AG09309 (cell line): ENCODE results near the gene NMUR1.

Experiments used
- DNase-seq: peaks from one replicate; pipeline ENCODE4 v3.0.0-alpha.2; 2010; ENCODE audit warnings: low read depth
- H3K4me3 ChIP-seq: 2 replicates; pipeline ENCODE4 v1.5.1; 2011; ENCODE audit warnings: mild to moderate bottlenecking, low read depth, low read length, moderate library complexity; ENCODE audit not compliant: control insufficient read depth
- TF ChIP-seq, protein P1 (sequence below): IDR thresholded peaks from 2 replicates; pipeline ENCODE4 v1.5.1; 2011; ENCODE audit warnings: mild to moderate bottlenecking, low read depth, low read length, inconsistent platforms; ENCODE audit not compliant: insufficient read depth, control insufficient read depth; ENCODE audit errors: missing control alignments

The NMUR1 gene

DNA sequence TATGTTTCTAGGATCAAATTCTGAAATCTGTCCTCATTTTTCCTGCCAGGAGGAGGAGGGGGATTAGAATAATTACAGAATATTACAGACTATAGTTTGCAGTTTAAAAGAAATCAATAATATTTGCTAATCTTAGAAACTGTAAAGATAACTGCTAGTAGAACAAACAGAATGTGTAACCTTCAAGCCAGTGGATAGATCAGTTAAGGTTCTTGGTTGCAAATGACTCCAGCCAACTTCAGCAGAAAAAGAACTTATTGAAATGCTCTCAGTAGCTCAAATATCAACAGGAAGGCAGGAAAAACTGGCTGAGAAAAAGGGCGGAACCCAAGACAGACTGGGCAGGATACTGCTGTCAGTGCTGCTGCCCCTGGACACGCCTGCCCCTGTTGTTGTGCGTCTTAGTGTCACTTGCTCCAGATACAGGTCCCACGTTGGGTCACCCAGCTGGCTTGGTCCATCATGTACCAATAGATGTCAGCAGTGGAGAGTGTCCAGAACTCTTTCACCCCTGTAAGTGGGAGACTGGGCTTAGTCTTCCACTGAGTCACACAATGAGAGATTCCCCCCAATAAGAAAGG is 10.2 kb downstream of the NMUR1 start:
- H3K4me3 ChIP-seq = no peak overlapping the region
- TF ChIP-seq, protein P1, sequence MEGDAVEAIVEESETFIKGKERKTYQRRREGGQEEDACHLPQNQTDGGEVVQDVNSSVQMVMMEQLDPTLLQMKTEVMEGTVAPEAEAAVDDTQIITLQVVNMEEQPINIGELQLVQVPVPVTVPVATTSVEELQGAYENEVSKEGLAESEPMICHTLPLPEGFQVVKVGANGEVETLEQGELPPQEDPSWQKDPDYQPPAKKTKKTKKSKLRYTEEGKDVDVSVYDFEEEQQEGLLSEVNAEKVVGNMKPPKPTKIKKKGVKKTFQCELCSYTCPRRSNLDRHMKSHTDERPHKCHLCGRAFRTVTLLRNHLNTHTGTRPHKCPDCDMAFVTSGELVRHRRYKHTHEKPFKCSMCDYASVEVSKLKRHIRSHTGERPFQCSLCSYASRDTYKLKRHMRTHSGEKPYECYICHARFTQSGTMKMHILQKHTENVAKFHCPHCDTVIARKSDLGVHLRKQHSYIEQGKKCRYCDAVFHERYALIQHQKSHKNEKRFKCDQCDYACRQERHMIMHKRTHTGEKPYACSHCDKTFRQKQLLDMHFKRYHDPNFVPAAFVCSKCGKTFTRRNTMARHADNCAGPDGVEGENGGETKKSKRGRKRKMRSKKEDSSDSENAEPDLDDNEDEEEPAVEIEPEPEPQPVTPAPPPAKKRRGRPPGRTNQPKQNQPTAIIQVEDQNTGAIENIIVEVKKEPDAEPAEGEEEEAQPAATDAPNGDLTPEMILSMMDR = no peak
- DNase-seq = no peak

DNA sequence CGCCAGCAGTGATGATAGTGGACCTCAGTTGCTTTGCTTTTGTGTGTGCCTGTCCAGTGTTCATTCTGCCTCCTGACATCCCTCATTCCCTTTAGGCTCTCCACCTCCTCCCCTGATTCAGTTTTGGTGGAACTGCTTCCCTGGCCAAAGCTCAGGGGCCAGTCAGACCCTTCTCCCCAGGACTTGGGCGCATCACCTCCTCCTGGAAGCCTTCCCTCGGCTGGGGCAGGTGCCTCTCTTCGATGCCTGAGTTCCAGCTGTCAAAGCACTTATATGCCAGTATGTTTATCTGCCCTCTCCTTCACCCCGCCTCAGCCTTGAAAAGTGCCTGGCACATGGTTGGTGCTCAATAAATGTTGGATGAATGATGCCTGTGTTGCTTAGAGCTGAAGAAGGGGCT is 11.5 kb downstream of the NMUR1 start:
- DNase-seq = no peak
- no peak overlapping the region for H3K4me3 ChIP-seq
- TF ChIP-seq, protein P1 = no peak

DNA sequence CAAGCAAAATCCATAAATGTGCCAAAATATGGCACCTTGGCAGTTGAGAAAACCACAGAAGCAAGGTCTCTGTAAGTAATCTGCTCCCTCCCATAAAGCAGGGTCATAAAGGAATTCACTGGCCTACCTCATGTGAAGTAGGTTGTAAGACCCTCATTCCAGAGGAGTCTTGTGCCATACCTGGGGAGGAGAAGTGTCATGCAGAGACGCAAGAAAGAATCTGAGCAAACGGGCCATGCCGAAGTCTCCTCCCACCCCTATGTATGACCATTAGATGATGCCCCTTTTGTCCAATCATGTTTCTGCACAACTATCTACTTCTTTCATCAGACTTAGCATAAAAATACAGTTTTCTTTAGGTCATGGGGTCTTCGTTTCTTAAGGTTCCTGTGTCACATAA is 14.6 kb downstream of the NMUR1 start:
- TF ChIP-seq, protein P1 = no peak
- DNase-seq = no peak
- H3K4me3 ChIP-seq = no peak overlapping the region

DNA sequence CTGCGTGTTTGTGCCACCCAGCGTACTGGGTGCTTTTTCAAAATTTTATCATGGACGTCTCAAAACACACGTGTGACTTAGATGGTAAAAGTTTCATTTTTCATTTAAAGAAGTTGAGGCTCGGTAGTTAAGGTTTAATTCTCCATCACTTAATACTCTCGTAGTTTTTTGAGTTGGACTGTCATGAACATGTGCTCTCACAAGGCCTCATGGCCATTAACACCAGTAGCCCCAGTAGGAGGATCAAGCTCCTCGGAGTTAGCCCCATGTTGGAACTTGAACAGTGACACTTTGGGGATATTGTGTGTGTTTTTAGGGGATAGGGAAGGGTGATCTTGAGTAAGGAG is 15.3 kb downstream of the NMUR1 start:
- H3K4me3 ChIP-seq = peak overlapping the region; percentile 82
- DNase-seq = no peak
- TF ChIP-seq, protein P1 = no peak

DNA sequence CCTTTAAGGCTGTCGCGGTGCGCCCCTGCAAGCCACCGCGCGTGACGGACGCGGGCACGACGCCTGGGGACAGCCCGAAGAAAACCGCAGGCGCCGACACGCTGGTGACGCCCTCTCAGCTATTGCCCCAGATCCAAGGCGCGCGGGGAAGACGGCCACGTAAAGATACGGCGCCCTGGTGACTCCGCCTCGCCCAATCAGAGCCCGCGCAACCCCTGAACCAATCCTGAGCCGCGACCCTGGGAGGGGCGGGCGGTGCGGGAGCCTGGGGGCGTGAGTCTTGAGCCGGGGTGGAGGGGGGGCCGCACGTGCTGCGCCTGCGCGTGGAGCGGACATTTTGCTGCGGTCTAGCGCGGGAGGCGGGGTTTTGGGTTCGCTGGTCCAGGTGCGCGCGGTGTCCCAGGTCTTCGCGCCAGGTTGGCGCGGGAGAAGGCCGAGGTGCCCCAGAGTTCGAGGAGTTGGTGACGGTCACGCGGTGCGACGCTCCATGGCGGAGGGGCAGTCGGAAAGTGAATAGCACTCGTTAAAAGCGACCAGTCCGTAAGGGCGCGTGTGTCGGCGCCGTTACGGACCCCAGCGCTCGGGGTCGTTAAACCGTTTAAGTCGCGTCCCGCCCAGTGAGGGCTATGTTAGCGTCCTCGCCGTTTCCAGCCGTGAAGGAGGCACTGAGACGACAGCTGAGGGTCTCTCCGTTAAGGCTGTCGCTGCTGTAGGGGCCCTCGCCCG is 15.9 kb downstream of the NMUR1 start:
- TF ChIP-seq, protein P1 = no peak
- DNase-seq = peak; percentile 68
- peak overlapping the region; percentile 82 for H3K4me3 ChIP-seq

DNA sequence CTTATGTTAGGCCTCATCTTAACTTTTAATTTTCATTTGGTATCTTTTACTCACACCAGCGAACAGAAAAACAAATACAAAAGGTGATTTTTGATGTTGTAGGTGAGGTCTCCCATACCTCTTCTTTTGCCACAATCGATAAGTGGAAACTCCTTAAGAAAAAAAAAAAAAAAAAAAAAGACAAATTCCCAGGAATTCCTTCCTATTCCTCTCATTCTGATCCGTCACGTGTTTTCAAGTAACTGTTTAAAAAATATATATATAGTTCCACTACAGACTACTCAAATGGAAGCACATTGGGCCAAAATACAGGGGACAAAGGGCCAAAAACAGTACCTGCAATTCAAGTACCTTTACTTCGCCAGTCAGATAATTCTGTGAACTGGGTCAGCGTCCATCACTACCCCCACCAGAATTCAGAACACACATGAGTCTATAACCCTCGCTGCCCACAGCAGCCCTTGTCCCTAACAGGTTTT is 16.5 kb downstream of the NMUR1 start:
- DNase-seq = no peak
- TF ChIP-seq, protein P1 = no peak
- H3K4me3 ChIP-seq = peak overlapping the region; percentile 82
